BJ (cell line): ENCODE data around the gene HPGDS. TPM values are rescaled to one million over a fixed set of nuclear protein-coding genes. Genes with fewer than 3 reads are reported as not detected.

ENCODE experiments used
- CTCF ChIA-PET: fragments of 350-600 bp; formaldehyde crosslinking; extraction: SDS; loops from one replicate; lab custom pipeline; 2021; ENCODE audit warnings: antibody characterized with exemption, inconsistent platforms; lab: Yijun Ruan, JAX
- POLR2A ChIA-PET: fragments of 300-600 bp; sonication (Branson Sonifier 250); formaldehyde crosslinking; extraction: SDS; loops from one replicate; lab custom pipeline; 2021; ENCODE audit warnings: antibody characterized with exemption; lab: Charles Lee
- DNase-seq: peaks from one replicate; pipeline ENCODE4 v3.0.0-alpha.2; 2011; ENCODE audit warnings: low read depth
- H3K27me3 ChIP-seq: 2 replicates; pipeline ENCODE4 v1.6.0; 2011; ENCODE audit warnings: low read length; ENCODE audit not compliant: control insufficient read depth, insufficient read depth
- H3K36me3 ChIP-seq: 2 replicates; pipeline ENCODE4 v1.5.1; 2011; ENCODE audit warnings: low read length; ENCODE audit not compliant: control insufficient read depth, insufficient read depth
- H3K4me3 ChIP-seq: 2 replicates; pipeline ENCODE4 v1.5.1; 2011; ENCODE audit warnings: low read depth, mild to moderate bottlenecking, control low read depth, low read length
- CTCF ChIP-seq: IDR thresholded peaks from 2 replicates; pipeline ENCODE4 v1.5.1; 2011; ENCODE audit warnings: low read depth, mild to moderate bottlenecking, control low read depth, inconsistent platforms, low read length, moderate library complexity; ENCODE audit not compliant: insufficient read depth
- polyA plus RNA-seq: library from polyadenylated mRNA; depleted of rRNA; stranded (reverse); fragments of >200 nt; gene quantifications from 2 replicates; pipeline ENCODE4 v1.2.3, GENCODE V29; 2011

HPGDS gene
- polyA plus RNA-seq, 1 experiment, result not detected

DNA sequence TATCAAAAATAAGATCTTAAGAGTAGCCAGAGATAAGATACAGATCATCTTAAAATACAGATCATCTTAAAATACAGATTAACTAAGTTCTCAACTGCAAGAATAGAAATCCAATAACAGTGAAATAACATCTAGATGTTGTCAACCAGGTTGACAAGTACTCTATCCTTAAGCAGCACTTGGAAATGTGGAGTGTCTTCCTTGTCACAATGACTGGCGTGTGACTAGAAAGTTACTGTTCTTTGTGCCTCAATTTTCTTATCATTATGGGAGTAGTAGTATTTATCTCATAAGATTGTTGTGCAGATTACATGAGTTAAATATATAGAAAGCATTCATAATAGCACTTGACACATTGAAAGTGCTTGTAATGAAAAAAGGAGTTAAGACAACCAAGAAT lies 25.8 kb upstream of the HPGDS start:
- CTCF ChIA-PET, result interaction anchor here (0.5 kb wide), 1 partner anchor 9 kb away, joined by 3 read pairs; no protein-coding TSS in a partner anchor
- Histone ChIP-seq H3K27me3 (peaks cover 5% of the 10 kb centered on the region), H3K36me3 (no peaks in the 10 kb centered on the region), H3K4me3 (no peak overlapping the region)
- DNase-seq, result no peak
- POLR2A ChIA-PET, result no interaction called here
- no peak for TF ChIP-seq CTCF

GRCh38 chr4:94365304-94365703 lies 22.7 kb upstream of the HPGDS start:
- Histone ChIP-seq H3K27me3 (peaks cover 3% of the 10 kb centered on the region; the same call in 1 of the 2 replicates), H3K36me3 (no peaks in the 10 kb centered on the region), H3K4me3 (no peak overlapping the region)
- CTCF ChIA-PET, result no interaction called here
- POLR2A ChIA-PET, result no interaction called here
- no peak for TF ChIP-seq CTCF
- DNase-seq, result no peak

DNA sequence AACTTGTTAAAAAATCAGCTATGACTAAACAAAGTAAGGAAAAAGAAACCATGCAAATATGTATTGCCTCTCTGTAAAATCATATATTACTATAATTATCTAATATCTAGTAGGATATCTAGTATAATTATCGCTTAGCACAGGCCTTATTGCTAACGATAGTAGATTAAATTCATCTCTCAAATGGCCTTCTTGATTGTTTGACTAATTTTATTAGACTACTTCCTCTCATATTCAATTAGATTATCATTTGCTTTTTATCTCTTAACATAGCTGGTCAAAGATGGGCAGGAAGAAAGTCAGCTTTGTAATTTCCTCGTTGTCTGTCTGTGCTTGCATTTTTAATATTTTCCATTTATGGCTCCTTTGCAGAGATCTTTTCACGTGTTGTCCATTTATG lies 21.9 kb upstream of the HPGDS start:
- Histone ChIP-seq H3K4me3 (no peak overlapping the region), H3K36me3 (no peaks in the 10 kb centered on the region), H3K27me3 (0 out of 2 replicates have a peak, but pooled peaks cover 2% of the 10 kb centered on the region)
- no peak for DNase-seq
- ChIA-PET CTCF (no interaction called here), POLR2A (no interaction called here)
- TF ChIP-seq CTCF, result no peak

DNA sequence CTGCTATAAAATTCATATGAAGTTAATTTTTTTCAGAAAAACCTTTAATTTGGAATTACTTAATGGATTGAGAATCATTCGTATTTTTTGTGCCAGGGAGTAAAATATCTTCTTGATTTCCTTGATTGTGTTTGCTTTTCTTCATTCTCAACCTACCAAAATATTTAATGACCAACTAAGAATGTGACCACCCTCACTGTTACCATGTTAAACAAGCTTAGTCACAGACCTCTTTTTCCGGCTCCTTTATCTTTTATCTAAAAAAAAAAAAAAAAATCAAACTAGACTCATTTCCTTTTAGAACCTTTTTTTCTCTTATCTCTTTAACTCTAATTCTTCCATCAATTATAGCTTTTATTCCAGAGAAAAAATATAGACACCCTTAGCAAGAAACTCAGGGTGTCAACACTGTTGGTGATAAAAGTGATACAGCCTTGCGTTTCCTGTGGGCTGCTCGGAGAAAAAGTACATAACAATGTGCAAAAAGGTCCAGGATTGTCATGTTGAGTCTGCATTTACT lies 20.6 kb upstream of the HPGDS start:
- Histone ChIP-seq H3K36me3 (no peaks in the 10 kb centered on the region), H3K27me3 (no peaks in the 10 kb centered on the region), H3K4me3 (no peak overlapping the region)
- POLR2A ChIA-PET, result no interaction called here
- no peak for DNase-seq
- CTCF ChIA-PET, result no interaction called here
- no peak for TF ChIP-seq CTCF

GRCh38 chr4:94359838-94360237 lies 17.2 kb upstream of the HPGDS start:
- ChIA-PET POLR2A (no interaction called here), CTCF (interaction anchor here (0.7 kb wide), 1 partner anchor 8 kb away, joined by 3 read pairs; no protein-coding TSS in a partner anchor)
- no peak for DNase-seq
- TF ChIP-seq CTCF, result no peak
- Histone ChIP-seq H3K27me3 (no peaks in the 10 kb centered on the region), H3K4me3 (no peak overlapping the region), H3K36me3 (no peaks in the 10 kb centered on the region)
